Karpas-422 (cell line): ENCODE measurements around the gene C22orf15. TPM values are rescaled to one million over a fixed set of nuclear protein-coding genes. Genes with fewer than 3 reads are reported as not detected.
A peak's percentile ranks its signal among the peaks of the same experiment; 100 is the strongest.

ENCODE experiments used
- DNase-seq: peaks from one replicate; pipeline ENCODE4 v3.0.0-alpha.2; 2015
- H2AFZ ChIP-seq: fragments of 200-600 bp; sonication (generic); 2 replicates; pipeline ENCODE4 v1.6.1; 2014; ENCODE audit warnings: antibody characterized with exemption, low read length, mixed read lengths
- H3K27ac ChIP-seq: fragments of 200-600 bp; sonication (generic); 2 replicates; pipeline ENCODE4 v1.5.1; 2014; ENCODE audit warnings: mild to moderate bottlenecking, low read length, moderate library complexity
- H3K27me3 ChIP-seq: fragments of 200-600 bp; sonication (generic); 2 replicates; pipeline ENCODE4 v1.6.1; 2014; ENCODE audit warnings: low read length, mixed read lengths
- H3K36me3 ChIP-seq: fragments of 200-600 bp; sonication (generic); 2 replicates; pipeline ENCODE4 v1.6.1; 2014; ENCODE audit warnings: low read length, mixed read lengths; ENCODE audit not compliant: insufficient read depth
- H3K4me1 ChIP-seq: fragments of 200-600 bp; sonication (generic); 2 replicates; pipeline ENCODE4 v1.6.1; 2014; ENCODE audit warnings: mild to moderate bottlenecking, low read length, mixed read lengths
- H3K4me2 ChIP-seq: fragments of 200-600 bp; sonication (generic); 2 replicates; pipeline ENCODE4 v1.6.1; 2014; ENCODE audit warnings: low read length, low read depth, mild to moderate bottlenecking; ENCODE audit not compliant: poor library complexity, severe bottlenecking
- H3K4me3 ChIP-seq: fragments of 200-600 bp; sonication (generic); 2 replicates; pipeline ENCODE4 v1.5.1; 2014; ENCODE audit warnings: mild to moderate bottlenecking, antibody characterized with exemption, low read length, mixed read lengths
- H3K79me2 ChIP-seq: fragments of 200-600 bp; sonication (generic); 2 replicates; pipeline ENCODE4 v1.6.1; 2014; ENCODE audit warnings: mild to moderate bottlenecking, low read length, mixed read lengths
- H3K9ac ChIP-seq: fragments of 200-600 bp; sonication (generic); 2 replicates; pipeline ENCODE4 v1.6.0; 2014; ENCODE audit warnings: low read length
- H3K9me2 ChIP-seq: fragments of 200-600 bp; sonication (generic), shearing (Covaris generic); replicated peaks from 2 replicates; pipeline ENCODE4 v1.6.0; 2014; ENCODE audit warnings: mild to moderate bottlenecking, low read length, moderate library complexity; ENCODE audit not compliant: insufficient read depth
- H3K9me3 ChIP-seq: fragments of 300-700, 200-600 bp; sonication (generic); 2 replicates; pipeline ENCODE4 v1.6.1; 2014; ENCODE audit warnings: low read length, mixed read lengths
- H4K20me1 ChIP-seq: fragments of 200-600 bp; sonication (generic); 2 replicates; pipeline ENCODE4 v1.6.1; 2014; ENCODE audit warnings: mild to moderate bottlenecking, antibody characterized with exemption, low read length, low read depth; ENCODE audit not compliant: insufficient read depth
- total RNA-seq: library from RNA; depleted of rRNA; stranded (reverse); fragments of >200 nt; shearing (Covaris generic); gene quantifications from 2 replicates; pipeline ENCODE4 v1.2.3, GENCODE V29; 2014; ENCODE audit warnings: low replicate concordance

C22orf15 gene
- total RNA-seq, 1 experiment from 2014 or later = not detected

DNA sequence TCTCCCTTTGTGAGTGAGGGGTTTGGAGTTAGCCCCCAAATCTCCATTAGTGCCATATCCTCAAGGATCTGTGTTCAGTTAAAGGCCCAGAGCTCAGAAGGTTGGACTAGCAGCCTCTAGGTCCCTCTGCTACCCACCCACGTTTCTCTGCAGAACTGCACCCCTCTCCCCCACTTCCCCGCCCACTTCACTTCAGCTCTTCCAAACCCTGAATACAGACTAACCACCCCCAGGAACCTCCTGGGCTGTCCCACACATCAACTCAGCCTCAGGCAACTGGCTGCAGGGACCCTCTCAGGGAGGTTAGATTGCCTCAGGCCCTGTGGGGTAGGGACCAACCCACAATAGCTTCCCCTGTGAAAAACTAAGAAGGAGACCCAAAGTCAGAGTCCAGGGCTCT is 9.4 kb upstream of the C22orf15 start:
- H4K20me1 ChIP-seq = no peaks in the 10 kb centered on the region
- no peaks in the 10 kb centered on the region for H3K9me3 ChIP-seq
- no peaks in the 10 kb centered on the region for H3K27me3 ChIP-seq
- H3K36me3 ChIP-seq = no peaks in the 10 kb centered on the region
- DNase-seq = peak; percentile 92
- peak overlapping the region; percentile 98 for H3K27ac ChIP-seq
- H2AFZ ChIP-seq = no peak overlapping the region
- peak overlapping the region; percentile 89 for H3K4me3 ChIP-seq
- peaks cover 84% of the 10 kb centered on the region for H3K4me1 ChIP-seq
- H3K79me2 ChIP-seq = peaks cover 13% of the 10 kb centered on the region
- peak overlapping the region; percentile 99 for H3K9ac ChIP-seq
- H3K9me2 ChIP-seq = no peaks in the 10 kb centered on the region
- H3K4me2 ChIP-seq = peak overlapping the region; percentile 93

DNA sequence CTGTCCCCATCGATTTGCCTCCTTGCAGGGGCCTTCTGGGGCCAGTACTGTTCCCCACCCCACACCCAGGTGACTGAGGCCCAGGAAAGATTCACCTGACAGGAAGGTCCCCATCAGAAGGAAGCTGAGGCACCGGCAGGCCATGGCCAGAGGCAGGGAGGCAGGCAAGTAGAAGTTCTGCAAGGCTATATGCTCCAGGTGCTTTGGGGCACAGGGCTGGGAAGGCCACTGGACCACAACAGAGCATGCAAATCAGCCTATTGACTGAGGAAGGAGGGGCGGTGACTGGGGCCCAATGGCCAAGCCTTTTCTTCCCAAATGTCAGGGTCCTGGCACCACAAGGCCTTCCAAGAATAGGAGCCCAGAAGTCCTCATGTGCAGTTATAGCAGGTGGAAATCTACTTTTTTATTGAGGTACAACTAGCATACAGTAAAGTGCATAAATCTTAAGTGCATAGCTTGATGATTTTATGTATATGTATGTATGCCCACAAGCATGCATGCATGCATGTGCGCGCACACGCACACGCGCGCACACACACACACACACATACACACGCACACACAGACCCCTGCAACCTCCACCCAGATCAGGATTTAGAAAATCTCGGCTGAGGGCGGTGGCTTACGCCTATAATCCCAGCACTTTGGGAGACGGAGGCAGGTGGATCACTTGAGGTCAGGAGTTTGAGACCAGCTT is 8.4 kb upstream of the C22orf15 start, which contains the start of gene VPREB3:
TSS of gene VPREB3 (minus strand) at position 206 of the 700 bp plus-strand sequence. CDS start at position 144, 62 bp downstream.
- Histone ChIP-seq H3K4me3 (peak within 1 kb of the TSS; percentile 89), H3K79me2 (peaks cover 13% of the 10 kb centered on the region), H3K27ac (peak within 1 kb of the TSS; percentile 98), H3K36me3 (no peaks in the 10 kb centered on the region), H4K20me1 (no peaks in the 10 kb centered on the region), H3K4me2 (peak within 1 kb of the TSS; percentile 93), H3K4me1 (peaks cover 87% of the 10 kb centered on the region), H3K9ac (peak within 1 kb of the TSS; percentile 99), H3K9me2 (no peaks in the 10 kb centered on the region), H3K9me3 (no peaks in the 10 kb centered on the region), H3K27me3 (no peaks in the 10 kb centered on the region), H2AFZ (no peak within 1 kb of the TSS)
- peak; percentile 95 for DNase-seq

GRCh38 chr22:23754980-23755636 is 7.7 kb upstream of the C22orf15 start:
- Histone ChIP-seq H3K27ac (peak overlapping the region; percentile 98), H3K79me2 (peaks cover 6% of the 10 kb centered on the region), H3K9me2 (no peaks in the 10 kb centered on the region), H3K36me3 (no peaks in the 10 kb centered on the region), H3K9ac (peak overlapping the region; percentile 99), H3K9me3 (no peaks in the 10 kb centered on the region), H3K4me1 (peaks cover 84% of the 10 kb centered on the region), H3K4me3 (peak overlapping the region; percentile 89), H2AFZ (no peak overlapping the region), H3K27me3 (no peaks in the 10 kb centered on the region), H4K20me1 (no peaks in the 10 kb centered on the region), H3K4me2 (peak overlapping the region; percentile 93)
- peak; percentile 95 for DNase-seq

DNA sequence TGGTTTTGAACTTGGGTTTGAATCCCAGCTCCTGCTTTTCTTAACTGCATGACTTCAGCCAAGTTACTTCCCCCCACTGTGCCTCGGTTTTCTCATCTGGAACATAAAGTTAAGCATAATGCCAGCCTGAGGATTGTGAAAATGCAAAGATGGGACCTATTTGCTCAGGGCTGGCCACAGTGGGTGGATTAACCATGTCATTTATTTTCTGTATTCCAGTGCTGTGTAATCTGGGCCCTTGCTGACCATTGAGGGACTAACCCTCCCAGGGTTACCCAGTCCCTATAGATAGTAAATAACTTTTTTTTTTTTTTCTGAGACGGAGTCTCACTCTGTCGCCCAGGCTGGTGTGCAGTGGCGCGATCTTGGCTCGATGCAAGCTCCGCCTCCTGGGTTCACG is 7.1 kb upstream of the C22orf15 start:
- Histone ChIP-seq H3K9ac (peak overlapping the region; percentile 99), H2AFZ (no peak overlapping the region), H3K36me3 (no peaks in the 10 kb centered on the region), H3K79me2 (peaks cover under 1% of the 10 kb centered on the region; the same call in 1 of the 2 replicates), H4K20me1 (no peaks in the 10 kb centered on the region), H3K9me2 (no peaks in the 10 kb centered on the region), H3K4me1 (peaks cover 82% of the 10 kb centered on the region), H3K4me2 (peak overlapping the region; percentile 93), H3K27me3 (no peaks in the 10 kb centered on the region), H3K9me3 (no peaks in the 10 kb centered on the region), H3K27ac (peak overlapping the region; percentile 98), H3K4me3 (peak overlapping the region; percentile 89)
- peak; percentile 83 for DNase-seq

GRCh38 chr22:23756891-23757290 is 5.9 kb upstream of the C22orf15 start:
- no peaks in the 10 kb centered on the region for H3K9me3 ChIP-seq
- peak overlapping the region; percentile 98 for H3K27ac ChIP-seq
- peak overlapping the region; percentile 34; the same call in 1 of the 2 replicates for H3K9ac ChIP-seq
- no peaks in the 10 kb centered on the region for H4K20me1 ChIP-seq
- no peaks in the 10 kb centered on the region for H3K9me2 ChIP-seq
- no peaks in the 10 kb centered on the region for H3K79me2 ChIP-seq
- peak; percentile 72 for DNase-seq
- peak overlapping the region; percentile 32 for H3K4me2 ChIP-seq
- no peak overlapping the region for H3K4me3 ChIP-seq
- H3K4me1 ChIP-seq = peaks cover 73% of the 10 kb centered on the region
- H2AFZ ChIP-seq = no peak overlapping the region
- no peaks in the 10 kb centered on the region for H3K36me3 ChIP-seq
- H3K27me3 ChIP-seq = no peaks in the 10 kb centered on the region

GRCh38 chr22:23759566-23759965 is 3.2 kb upstream of the C22orf15 start:
- Histone ChIP-seq H3K4me1 (peaks cover 69% of the 10 kb centered on the region), H3K27me3 (no peaks in the 10 kb centered on the region)

GRCh38 chr22:23760056-23760455 is 2.7 kb upstream of the C22orf15 start:
- H3K9ac ChIP-seq = no peak overlapping the region
- H3K27ac ChIP-seq = peak overlapping the region; percentile 55
- no peaks in the 10 kb centered on the region for H3K27me3 ChIP-seq
- peak; percentile 42 for DNase-seq
- no peaks in the 10 kb centered on the region for H3K9me3 ChIP-seq
- peaks cover 69% of the 10 kb centered on the region for H3K4me1 ChIP-seq
- no peak overlapping the region for H2AFZ ChIP-seq
- H3K9me2 ChIP-seq = no peaks in the 10 kb centered on the region
- peaks cover 10% of the 10 kb centered on the region; the same call in 1 of the 2 replicates for H3K36me3 ChIP-seq
- peaks cover 6% of the 10 kb centered on the region; the same call in 1 of the 2 replicates for H4K20me1 ChIP-seq
- H3K4me3 ChIP-seq = no peak overlapping the region
- no peaks in the 10 kb centered on the region; the same call in 1 of the 2 replicates for H3K79me2 ChIP-seq
- no peak overlapping the region for H3K4me2 ChIP-seq

More at GRCh38 chr22:23759566-23759965, 3.2 kb upstream of the C22orf15 start:
- peak overlapping the region; percentile 55 for H3K27ac ChIP-seq
- H3K4me3 ChIP-seq = no peak overlapping the region
- H2AFZ ChIP-seq = no peak overlapping the region
- H3K9ac ChIP-seq = no peak overlapping the region
- H4K20me1 ChIP-seq = peaks cover 6% of the 10 kb centered on the region; the same call in 1 of the 2 replicates
- H3K36me3 ChIP-seq = peaks cover 5% of the 10 kb centered on the region; the same call in 1 of the 2 replicates
- no peaks in the 10 kb centered on the region for H3K79me2 ChIP-seq
- no peak overlapping the region for H3K4me2 ChIP-seq
- no peaks in the 10 kb centered on the region for H3K9me3 ChIP-seq
- no peaks in the 10 kb centered on the region for H3K9me2 ChIP-seq
- DNase-seq = peak; percentile 62

DNA sequence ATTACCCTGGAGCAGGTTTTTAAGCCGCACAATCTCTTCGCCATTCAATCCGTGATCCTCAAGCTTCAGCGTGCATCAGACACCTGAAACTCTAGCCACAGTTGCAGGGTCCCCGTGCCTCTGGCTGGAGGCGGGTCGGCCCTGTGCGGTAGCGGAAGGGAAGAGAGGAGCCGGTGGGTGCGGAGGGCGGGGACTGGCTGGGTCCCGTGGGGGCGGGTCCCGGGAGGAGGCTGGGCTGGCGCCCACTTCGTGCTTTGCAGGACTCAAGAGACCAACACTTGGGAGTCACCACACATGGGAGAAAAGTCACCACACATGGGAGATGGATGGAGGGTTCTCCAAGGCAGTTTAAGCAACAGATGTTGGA is 772 bp downstream of the C22orf15 start:
- H3K4me3 ChIP-seq = peak overlapping the region; percentile 88; the same call in 1 of the 2 replicates
- H3K79me2 ChIP-seq = peaks cover 23% of the 10 kb centered on the region
- peaks cover 16% of the 10 kb centered on the region for H4K20me1 ChIP-seq
- no peaks in the 10 kb centered on the region for H3K9me3 ChIP-seq
- no peaks in the 10 kb centered on the region for H3K9me2 ChIP-seq
- peaks cover 57% of the 10 kb centered on the region for H3K4me1 ChIP-seq
- peak overlapping the region; percentile 97 for H3K27ac ChIP-seq
- peak; percentile 68 for DNase-seq
- H2AFZ ChIP-seq = no peak overlapping the region
- H3K27me3 ChIP-seq = no peaks in the 10 kb centered on the region
- peak overlapping the region; percentile 99 for H3K9ac ChIP-seq
- peaks cover 28% of the 10 kb centered on the region for H3K36me3 ChIP-seq
- peak overlapping the region; percentile 87 for H3K4me2 ChIP-seq
